NCI-H1436 treated with DMSO at 0.1 percent for 48 hours (cell line): ENCODE data around the gene KIF11.
"Not testable (repeated sequence)": the region's sequence is repeated elsewhere in the genome, so short reads cannot be mapped to it uniquely, and the experiment has no call there.

ENCODE experiments used
- DNase-seq: peaks from one replicate; lab custom pipeline; 2025; lab: John Stamatoyannopoulos, UW

Gene KIF11

DNA sequence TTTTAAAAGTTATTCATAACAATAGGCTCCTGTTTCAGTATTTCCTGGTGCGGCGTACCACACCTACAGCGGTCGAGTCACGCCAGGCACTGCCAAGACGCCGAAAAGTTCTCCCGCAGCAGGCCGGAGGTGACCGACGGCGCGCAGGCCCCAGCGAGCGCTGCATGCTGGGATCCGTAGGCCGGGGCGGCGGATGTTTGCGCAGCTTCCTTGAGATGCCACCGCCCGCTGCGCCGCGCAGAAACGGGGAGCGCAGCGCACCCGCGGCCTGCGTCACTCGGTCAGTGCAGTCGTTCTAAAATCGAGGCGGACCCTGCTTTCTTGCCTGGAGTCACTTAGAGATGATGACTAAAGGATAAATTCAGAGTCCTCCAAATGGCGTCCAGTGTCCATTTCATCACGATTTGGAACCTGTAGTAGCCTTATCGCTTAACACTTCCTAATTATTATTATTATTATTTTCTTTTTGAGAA, 1.3 kb upstream of the KIF11 start:
- peak; percentile 67 for DNase-seq

DNA sequence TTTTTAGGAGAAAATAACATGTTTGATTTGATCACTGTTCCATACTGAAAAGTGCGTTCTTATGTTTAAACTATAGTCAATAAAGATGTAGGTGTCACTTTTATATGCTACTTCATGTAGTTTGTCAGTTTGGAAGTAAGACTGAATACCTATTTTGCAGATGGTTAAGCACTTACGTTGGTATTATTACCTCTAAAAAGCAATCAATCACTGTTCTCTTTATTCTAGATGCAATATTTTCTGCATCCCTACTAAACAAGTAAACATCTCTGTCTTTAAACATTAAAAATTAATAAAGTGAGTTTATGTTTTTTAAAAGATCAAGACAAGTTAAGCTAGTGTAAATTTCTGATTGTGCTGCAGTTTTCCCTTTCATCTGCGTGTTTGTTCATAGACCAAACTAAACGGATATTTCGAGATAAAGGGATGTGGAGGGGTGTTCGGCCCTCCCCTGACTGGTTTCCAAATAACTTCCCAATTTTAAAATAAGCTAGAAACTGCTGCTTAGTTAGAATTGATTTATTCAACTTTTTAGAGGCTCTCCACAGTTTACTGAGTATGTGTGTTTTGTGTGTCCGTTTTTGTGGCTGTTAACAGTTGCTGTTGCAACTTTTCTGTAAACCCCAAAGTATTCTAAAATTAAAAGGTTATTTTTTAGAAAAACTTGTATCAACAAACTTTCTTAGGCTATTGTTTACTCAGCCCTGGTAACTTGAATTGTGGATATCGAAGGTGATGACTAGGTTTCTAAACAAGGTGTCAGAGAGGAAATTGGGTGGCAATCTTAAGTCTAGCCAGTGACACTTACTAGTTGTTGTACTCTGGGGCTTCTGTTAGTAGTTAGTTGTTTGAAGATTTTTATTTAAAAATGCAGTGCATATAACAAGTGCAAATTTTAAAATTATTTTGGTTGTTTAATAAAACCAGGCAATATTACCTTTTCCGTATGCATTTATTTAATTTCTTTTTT, 974 bp downstream of the KIF11 start:
- no peak for DNase-seq

DNA sequence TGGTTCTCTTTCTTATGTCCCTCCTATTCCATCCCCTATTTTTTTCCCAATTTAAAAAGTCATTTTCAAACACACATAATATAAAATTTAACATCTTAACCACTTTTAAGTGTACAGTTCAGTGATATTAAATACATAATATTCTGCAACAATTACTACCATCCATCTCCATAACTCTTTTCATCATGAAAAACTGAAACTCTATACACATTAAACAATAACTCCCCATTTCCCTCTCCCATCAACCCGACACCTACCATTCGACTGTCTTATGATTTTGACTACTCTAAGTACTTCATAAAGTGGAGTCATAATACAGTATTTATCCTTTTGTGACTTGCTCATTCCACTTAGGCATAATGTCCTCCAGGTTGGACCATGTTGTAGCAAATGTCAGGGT, 2.6 kb downstream of the KIF11 start:
- DNase-seq = no peak

DNA sequence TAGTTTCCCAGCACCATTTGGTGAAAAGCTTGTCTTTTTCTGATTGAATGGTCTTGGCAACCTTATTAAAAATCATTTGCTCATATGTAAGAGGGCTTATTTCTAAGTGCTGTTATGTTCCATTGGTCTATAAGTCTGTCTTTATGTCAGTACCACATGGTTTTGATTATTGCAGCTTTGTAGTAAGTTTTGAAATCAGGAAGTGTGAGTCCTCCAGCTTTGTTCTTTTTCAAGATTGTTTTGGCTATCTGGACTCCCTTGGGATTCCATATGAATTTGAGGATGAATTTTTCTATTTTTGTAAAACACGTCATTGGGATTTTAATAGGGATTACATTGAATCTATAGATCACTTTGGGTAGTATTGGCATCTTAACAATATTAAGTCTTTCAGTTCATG, 5.4 kb downstream of the KIF11 start:
- no peak for DNase-seq

DNA sequence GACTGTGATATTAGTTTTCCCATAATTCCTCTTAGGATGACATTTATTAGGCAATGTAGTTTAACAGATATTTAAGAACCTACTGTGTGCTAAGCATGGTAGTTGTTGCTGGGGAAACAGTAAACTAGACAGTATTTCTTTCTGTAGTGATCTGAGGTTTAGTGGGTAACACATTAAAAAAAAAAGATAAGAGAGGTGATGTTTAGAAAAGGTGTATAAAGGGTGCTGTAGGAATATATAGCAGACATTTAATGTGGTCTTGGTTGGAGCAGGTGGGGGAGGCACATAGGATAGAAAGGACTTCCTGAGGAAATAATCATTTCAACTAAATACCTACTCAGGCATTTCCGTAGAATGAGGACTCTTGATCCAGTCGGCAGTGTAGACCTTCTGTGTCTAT, 11.9 kb downstream of the KIF11 start:
- DNase-seq = no peak

DNA sequence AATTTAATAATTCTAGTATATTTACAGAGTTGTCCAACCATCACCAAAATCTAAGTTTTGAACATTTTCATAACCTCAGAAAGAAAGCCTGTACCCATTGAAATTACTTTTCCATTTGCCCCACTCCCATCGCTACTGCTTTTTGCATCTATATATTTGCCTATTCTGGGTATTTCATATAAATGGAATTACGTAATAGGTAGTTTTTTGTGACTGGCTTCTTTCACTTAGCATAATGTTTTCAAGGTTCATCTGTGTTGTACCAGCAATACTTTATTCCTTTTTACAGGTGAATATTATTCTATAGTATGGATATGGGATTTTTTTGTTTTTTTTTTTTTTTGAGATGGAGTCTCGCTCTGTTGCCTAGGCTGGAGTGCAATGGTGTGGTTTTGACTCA, 22.6 kb downstream of the KIF11 start:
- DNase-seq = no peak

DNA sequence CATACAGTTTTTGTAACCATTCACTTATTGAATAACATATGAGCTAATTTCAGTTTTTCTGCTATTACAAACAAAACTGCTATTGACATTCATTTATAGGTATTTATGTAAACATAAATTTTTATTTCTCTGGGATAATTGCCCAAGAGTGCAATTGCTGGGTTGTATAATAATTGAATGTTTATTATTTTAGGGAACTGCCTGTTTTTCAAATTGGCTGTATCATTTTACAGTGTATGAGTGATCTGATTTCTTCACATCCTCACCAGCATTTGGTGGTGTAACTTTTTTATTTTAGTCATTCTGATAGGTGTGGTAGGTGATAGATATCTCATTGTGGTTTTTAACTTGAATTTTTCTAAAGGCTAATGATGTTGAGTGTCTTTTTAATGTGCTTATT, 26.4 kb downstream of the KIF11 start:
- DNase-seq = no peak

DNA sequence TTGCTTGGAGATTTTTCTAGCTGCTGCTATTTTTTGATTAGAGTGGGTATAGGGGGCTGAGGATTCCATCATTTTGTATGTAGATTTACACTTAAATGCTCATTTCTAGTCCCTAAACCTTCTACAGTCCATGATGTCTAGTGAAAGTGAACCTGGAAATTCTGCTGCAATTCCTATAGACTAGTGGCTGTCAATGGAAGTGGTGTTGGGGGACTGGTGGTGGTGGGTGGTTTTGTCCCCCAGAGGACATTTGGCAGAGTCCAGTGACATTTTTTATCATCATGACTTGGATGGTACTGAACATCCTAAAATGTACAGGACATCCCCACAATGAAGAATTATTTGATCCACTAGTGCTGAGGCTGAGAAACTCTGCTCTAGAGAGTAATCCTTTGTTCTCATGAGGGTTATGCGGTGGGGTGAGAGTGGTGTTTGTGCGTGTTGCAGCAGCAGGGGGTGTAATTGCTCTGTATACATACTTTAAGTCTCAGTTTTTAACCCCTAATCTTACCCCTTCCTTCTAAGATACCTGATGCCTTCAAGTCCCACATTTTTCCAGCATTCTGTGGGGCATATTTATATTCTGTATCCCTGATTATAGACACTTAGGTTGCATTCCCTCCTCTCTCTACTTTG, 35.0 kb downstream of the KIF11 start:
- DNase-seq = no peak

DNA sequence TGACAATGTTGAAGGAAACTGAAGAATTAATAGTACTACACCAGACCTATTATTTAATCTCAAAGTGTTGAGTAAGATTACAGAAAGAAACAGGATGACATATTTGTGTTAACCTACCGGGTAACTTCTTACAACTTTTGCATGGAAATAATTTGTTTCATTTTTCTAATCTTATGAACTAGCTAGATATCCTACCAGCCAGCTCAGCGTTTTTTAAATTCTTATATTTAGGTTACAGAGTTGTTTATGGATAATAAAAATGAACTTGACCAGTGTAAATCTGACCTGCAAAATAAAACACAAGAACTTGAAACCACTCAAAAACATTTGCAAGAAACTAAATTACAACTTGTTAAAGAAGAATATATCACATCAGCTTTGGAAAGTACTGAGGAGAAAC, 37.0 kb downstream of the KIF11 start:
- no peak for DNase-seq

DNA sequence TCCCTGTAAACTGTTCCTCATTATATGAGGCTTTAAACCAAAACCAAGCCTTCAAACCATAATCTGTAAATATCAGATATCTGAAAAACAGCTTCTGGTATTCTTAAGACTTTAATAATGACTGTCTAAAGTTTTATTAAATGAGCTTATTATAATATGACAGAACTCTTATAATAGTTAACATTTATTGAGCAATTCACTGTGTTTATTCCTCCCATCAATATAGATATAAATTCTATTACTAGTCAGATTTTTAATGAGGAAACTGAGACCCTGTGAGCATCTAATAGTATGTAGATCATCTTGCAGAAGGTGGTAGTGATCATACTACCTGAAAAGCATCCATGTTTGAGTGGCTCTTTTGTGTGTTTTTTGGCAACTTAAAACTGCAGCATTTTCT, 45.1 kb downstream of the KIF11 start:
- no peak for DNase-seq

DNA sequence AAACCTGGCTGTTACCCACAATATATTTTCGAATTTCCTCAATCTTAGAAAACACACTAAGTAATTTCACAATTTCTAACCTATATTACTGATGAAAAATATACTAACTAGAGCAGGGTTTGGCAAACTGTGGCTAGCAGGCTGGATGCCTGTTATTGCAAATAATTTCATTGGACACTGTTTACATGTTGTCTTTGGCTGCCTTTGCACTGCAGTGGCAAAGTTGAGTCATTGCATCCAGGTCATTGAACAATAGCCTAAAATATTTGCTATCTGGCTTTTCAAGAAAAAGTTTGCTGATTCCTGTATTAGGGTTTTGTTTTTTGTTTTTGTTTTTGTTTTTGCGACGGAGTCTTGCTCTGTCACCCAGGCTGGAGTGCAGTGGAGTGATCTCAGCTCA, 47.2 kb downstream of the KIF11 start:
- no peak for DNase-seq

DNA sequence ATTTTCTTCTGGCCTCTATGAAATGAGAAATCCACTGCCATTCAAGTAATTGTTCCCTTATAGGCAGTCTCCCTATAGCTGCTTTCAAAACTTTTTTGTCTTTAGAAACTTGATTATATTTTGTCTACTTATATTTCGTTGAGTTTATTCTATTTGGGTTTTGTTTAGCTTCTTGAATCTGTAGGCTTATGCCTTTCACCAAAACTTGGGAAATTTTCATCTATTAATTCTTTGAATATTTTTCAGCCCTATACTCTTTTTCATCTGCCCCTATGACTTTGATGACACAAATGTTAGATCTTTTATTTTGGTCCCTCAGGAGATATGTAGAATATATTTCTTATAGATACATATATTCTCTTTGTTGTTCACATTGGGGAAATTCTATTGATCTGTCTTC, 48.6 kb downstream of the KIF11 start:
- no peak for DNase-seq

DNA sequence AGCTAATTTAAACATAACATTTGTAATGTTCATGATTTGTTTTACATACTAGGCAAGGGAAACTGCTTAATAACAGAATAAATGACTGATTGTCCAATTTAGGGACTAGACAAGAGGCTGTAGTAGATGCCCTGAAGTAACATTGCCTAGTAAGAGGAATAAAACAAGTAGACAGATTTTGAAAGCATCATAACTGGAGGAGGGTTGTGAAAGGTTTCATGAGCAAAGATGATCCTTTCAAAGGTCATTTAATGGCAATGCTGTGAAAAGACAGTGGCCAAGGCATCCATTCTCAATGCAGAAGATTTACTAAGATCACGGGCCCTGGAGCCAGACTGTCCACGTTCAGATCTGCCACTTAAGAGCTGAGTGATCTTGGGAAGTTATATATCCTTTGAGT, 52.0 kb downstream of the KIF11 start:
- DNase-seq = no peak

DNA sequence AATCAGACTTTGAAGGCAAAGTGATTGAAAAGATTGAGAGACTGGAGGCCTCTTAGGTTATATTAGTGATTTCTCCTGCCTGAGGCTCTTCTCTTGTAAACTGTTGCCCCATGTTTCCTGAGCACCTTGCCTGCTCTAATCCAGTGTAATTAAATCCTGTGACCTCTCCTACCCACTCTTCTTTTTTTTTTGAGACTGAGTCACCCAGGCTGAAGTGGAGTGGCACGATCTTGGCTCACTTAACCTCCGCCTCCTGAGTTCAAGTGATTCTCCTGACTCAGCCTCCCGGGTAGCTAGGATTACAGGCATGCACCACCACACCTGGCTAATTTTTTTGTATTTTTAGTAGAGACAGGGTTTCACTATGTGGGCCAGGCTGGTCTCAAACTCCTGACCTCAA, 57.9 kb downstream of the KIF11 start:
- not testable (repeated sequence) for DNase-seq

DNA sequence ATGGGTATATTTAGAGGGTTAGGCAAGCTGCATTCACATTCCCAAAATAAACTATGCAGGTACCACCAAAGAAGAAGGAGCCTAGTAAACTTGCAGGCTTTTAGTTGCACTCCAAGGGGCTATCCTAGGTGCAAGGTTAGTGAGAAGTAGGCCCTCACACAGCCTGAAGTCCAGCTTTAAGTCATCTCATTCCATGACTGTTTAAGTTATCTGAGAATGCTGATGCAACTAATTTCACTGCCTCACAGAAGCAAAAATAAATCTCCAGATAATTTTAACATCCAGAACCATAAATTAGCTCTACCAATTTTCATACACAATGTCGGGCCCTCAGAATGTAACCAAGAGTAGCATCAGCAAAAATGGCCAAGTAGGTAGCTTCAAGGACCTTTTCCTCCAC, 62.5 kb downstream of the KIF11 start:
- DNase-seq = no peak

DNA sequence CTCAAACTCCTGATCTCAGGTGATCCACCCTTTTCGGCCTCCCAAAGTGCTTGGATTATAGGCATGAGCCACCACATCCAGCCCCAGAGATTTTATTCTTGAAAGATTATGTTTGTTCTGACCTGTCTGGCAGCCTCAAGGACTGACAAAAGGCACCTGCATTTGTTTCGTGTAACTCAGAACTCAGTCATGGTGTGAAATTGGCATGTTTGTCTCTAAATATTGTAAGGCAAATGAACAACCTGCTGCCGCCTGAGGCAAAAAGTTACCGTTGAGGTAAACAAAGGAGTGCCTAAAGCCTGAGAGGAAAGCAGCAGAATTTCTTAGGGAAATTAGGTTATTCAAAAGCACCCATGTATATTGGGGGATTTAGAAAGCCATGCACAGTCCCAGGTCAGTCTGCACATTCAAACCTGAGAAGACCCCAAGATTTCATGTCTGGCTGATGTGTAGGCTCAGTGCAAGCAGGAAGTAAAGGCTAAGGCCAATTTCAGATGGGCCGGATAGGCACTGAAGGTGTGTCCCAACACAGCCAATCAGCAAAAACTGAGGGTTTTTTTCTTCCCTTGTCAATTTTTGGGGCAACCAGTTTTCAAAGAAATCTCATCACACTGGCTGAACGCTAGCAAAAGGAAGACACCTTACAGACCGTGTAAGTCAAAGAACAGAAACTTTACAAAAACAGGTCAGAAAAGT, 63.5 kb downstream of the KIF11 start:
- no peak for DNase-seq

DNA sequence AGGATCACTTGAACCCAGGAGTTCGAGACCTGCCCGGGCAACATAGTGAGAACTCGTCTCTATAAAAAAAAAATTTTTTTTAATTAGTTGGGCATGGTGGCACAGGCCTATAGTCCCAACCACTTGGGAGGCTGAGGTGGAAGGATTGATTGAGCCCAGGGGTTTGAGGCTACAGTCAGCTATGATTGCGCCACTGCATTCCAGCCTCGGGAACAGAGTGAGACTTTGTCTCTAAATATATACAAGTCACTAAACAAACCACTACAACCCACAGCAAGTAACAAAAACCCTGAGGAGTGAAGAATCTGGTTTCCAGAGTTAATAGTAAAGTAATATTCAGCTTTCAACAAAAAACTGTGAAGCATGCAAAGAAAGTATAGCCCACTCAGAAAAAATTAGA, 64.1 kb downstream of the KIF11 start:
- DNase-seq = no peak

DNA sequence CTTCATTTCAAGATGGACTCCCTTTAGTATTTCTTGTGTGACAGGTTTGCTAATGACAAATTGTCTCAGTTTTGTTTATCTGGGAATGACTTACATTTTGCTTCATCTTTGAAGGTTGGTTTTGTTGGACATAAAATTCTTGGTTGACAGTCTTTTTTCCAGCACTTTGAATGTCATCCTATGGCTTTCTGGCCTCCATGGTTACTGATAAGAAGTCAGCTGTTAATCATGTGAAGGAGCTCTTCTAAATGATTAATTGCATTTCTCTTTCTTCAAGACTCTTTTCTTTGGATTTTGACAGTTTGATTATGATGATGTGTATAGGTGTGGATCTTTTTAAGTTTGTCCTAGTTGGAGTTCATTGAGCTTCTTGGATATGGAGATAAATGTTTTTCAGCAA, 69.9 kb downstream of the KIF11 start:
- no peak for DNase-seq

DNA sequence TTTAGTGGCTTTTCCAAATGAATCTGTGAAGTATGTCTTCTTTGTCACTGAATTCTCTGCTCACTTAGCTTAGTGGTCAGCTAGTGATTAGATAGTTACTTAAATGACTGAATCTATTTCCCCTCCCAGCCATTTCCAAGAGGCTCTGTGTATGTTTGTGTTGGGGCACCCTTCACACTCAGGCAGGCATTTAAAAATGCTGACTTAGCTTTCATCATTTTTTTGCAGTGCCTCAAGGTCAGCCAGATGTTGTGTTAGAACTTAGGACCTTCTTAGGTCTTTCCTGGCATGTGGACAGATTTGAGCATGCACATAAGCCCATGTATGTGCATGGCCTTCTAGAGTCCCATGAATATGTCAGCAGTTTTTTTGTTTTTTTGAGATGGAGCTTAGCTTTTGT, 71.4 kb downstream of the KIF11 start:
- no peak for DNase-seq

DNA sequence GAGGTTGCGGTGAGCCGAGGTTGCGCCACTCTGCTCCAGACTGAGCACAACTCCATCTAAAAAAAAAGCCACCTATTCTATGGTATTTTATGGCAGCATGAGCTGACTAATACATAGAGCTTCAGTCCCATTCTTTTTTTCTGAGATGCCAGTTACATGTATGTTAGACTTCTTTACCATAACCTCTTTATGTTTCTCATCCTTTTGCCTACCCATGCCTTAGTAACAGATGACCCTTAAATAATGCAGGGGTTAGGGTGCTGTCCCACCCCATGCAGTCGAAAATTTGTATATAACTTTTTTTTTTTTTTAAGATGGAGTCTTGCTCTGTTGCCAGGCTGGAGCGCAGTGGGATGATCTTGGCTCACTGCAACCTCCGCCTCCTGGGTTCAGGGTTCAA, 74.1 kb downstream of the KIF11 start:
- no peak for DNase-seq

DNA sequence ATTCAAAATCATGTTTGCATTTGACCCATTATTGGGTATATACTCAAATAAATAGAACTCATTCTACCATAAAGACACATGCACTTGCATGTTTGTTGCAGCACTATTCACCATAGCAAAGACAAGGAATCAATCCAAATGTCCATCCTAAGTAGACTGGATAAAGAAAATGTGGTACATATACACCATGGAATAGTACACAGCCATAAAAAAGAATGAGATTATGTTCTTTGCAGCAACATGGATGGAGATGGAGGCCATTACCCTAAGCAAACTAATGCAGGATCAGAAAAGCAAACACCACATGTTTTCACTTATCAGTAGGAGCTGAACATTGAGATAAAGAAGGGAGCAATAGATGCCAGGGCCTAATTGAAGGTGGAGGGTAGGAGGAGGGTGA, 84.8 kb downstream of the KIF11 start:
- DNase-seq = no peak

DNA sequence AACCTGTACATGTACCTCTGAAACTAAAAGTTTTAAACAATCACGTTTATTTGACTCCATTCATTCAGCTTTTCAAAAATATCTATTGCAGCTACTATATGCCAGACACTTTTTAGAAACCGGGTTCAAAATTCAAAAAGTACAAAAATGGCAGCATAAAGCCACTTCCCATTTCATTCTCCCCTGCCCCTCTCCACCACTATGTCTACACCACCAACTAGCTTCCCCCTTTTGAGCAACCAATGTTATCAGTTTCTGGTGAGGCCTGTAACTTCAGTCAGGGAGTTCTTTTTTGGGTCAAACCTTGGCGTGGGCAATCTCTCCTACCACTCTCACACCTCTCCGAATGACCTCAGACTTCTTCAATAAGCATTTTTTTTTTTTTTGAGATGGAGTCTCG, 85.3 kb downstream of the KIF11 start:
- DNase-seq = no peak

DNA sequence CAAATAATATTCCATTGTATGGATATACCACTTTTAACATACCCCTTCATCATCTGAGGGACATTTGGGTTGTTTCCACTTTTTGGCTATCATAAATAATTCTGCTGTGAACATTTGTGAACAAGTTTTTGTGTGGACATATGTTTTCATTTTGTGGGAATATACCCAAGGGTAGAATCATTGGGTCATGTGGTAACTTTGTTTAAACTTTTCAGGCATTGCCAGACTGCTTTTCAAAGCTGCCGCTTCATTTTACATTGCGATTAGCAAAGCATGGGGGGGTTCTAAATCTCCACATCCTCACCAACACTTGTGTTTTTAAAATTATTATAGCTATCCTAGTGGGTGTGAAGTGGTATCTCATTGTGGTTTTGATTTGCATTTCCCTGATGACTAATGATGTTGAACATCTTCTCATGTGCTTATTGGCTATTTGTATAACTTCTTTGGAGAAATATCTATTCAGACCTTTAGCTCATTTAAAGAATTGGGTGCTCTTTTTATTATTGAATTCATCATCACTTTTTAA, 88.4 kb downstream of the KIF11 start:
- DNase-seq = no peak
